ENCODE data around the gene RFWD3. TPM values are rescaled to one million over a fixed set of nuclear protein-coding genes. Genes with fewer than 3 reads are reported as not detected.
"Not testable (repeated sequence)": the region's sequence is repeated elsewhere in the genome, so short reads cannot be mapped to it uniquely, and the experiment has no call there.

Gene RFWD3
- total RNA-seq, 2 donors from 2014 or later = 12.3 to 13.2 TPM

DNA sequence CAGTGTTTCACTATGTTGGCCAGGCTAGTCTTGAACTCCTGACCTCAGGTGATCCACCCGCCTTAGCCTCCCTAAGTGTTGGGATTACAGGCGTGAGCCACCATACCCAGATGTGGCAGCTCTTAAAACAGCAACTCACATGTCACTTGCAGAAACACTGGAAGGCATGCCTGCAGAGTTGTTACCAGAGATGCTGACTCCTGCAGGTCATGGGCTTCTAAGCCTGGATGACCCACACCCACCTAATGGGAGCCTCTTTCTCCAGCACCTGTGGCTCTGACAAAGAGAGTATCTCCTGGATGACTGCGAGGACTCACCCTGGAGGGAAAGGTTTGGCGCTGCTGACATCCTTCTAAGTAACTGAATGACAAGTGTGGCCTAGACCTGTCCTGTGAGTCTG lies 11.2 kb upstream of the RFWD3 start:
- intact Hi-C loops (cut with DNase I) = loop anchor here in 1 of 2 donors (2.0 kb wide), 1 partner anchor 51 kb away; no protein-coding TSS in a partner anchor
- no peak for DNase-seq (ENCODE audit: low spot score)

DNA sequence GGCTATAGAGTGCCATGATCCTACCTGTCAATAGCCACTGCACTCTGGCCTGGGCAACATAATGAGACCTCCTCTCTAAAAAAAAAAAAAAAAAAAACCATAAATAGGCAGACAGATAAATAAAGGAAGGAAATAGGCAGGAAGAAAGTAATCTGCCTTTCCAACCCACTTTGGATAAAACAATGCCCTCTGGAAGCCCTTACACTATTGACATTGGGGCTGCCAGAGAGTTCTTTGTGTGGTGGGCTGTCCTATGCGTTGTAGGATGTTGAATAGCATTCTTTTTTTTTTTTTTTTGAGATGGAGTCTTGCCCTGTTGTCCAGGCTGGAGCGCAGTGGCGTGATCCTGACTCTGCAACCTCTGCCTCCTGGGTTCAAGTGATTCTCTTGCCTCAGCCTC lies 7.2 kb upstream of the RFWD3 start:
- DNase-seq (ENCODE audit: low spot score) = no peak

GRCh38 chr16:74668877-74669276 lies 2.2 kb upstream of the RFWD3 start:
- DNase-seq (ENCODE audit: low spot score); intact Hi-C loops (cut with DNase I): not testable (repeated sequence)

More for the DNA sequence above, 7.2 kb upstream of the RFWD3 start:
- intact Hi-C loops (cut with DNase I) = no loop called here

- DNase-seq (ENCODE audit: low spot score) = no peak
- intact Hi-C loops (cut with DNase I) = no loop called here
Measured at GRCh38 chr16:74667255-74667700, 601 bp upstream of the RFWD3 start.

- intact Hi-C loops (cut with DNase I) = no loop called here
- no peak for DNase-seq (ENCODE audit: low spot score)
Measured at GRCh38 chr16:74666010-74666421, 661 bp downstream of the RFWD3 start.

DNA sequence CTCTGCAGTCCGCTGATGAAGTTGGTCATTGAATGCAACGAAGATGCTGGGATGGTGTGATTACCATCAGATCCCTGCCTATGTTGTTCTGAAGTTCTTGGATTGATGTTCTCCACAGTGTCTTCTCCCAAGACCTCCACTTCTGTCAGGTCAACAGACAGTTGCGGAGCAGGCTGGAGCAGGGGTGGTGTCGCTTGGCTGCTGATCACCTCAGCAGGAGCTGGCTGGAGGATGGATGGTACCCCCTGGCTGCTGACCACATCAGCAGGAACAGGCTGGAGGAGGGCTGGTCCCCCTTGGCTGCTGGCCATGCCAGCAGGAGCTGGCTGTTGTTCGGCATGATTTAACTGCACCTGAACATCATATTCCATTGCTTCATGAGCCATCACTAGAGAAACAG lies 5.6 kb downstream of the RFWD3 start:
- intact Hi-C loops (cut with DNase I) = no loop called here
- no peak for DNase-seq (ENCODE audit: low spot score)

DNA sequence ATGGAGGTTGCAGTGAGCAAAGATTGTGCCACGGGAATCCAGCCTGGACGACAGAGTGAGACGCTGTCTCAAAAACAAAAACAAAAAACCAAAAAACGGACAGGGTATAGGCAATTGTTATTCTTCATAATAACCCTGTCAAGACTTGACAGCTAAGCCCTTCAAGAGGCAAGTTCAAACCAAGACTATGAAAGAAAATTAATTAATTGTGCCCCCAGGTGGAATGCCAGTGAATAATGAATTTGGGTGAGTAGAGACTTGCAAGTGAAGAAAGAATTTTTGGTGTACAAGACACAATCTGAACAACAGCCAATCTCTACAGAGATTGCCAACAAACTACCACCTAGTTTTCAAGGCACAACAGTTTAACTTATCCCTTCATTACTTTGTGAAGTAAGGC lies 6.3 kb downstream of the RFWD3 start:
- intact Hi-C loops (cut with DNase I) = no loop called here
- no peak for DNase-seq (ENCODE audit: low spot score)

DNA sequence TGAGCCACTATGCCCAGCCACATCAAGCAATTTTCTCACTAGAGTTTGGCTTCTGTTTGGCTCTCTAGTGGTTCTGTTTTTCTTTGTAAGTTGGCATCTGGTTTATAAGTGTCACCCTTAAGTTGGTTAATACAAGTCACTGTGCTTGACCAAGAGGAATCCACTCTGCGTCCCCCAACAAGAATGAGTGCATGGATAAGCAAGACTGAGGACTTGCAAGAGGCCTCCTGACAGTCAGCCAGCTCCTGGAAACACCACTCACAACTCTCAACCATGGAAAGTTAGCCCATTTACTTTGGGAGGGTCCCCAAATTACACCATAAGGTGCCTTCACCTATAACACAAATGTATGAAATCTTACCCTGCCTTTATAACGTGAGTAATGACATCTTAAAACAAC lies 7.6 kb downstream of the RFWD3 start:
- intact Hi-C loops (cut with DNase I) = no loop called here
- DNase-seq (ENCODE audit: low spot score) = no peak

- intact Hi-C loops (cut with DNase I) = no loop called here
- no peak for DNase-seq (ENCODE audit: low spot score)
Measured at GRCh38 chr16:74657870-74658642, 8.6 kb downstream of the RFWD3 start.

DNA sequence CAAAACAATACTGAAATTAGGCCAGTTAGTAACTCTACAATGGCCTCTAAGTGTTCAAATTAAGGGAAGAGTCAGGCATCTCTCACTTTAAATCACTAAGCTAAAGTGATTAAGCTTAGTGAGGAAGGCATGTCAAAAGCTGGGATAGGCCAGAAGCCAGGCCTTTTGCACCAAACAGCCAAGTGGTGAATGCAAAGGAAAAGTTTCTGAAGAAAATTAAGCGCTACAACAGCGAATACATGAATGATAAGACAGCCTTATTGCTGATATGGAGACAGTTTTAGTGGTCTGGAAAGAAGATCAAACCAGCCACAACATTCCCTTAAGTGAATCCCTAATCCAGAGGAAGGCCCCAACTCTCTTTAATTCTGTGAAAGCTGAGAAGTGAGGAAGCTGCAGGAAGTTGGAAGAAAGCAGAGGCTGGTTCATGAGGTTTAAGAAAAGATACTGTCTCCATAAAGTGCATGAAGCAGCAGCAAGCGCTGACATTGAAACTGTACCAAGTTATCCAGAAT lies 12.1 kb downstream of the RFWD3 start:
- intact Hi-C loops (cut with DNase I) = no loop called here
- DNase-seq (ENCODE audit: low spot score) = no peak

GRCh38 chr16:74652883-74653282 lies 13.8 kb downstream of the RFWD3 start:
- intact Hi-C loops (cut with DNase I); DNase-seq (ENCODE audit: low spot score): not testable (repeated sequence)

- no peak for DNase-seq (ENCODE audit: low spot score)
- intact Hi-C loops (cut with DNase I) = no loop called here
Measured at GRCh38 chr16:74652249-74652648, 14.4 kb downstream of the RFWD3 start.

- intact Hi-C loops (cut with DNase I) = no loop called here
- DNase-seq (ENCODE audit: low spot score) = no peak
Measured at GRCh38 chr16:74651841-74652240, 14.8 kb downstream of the RFWD3 start.

DNA sequence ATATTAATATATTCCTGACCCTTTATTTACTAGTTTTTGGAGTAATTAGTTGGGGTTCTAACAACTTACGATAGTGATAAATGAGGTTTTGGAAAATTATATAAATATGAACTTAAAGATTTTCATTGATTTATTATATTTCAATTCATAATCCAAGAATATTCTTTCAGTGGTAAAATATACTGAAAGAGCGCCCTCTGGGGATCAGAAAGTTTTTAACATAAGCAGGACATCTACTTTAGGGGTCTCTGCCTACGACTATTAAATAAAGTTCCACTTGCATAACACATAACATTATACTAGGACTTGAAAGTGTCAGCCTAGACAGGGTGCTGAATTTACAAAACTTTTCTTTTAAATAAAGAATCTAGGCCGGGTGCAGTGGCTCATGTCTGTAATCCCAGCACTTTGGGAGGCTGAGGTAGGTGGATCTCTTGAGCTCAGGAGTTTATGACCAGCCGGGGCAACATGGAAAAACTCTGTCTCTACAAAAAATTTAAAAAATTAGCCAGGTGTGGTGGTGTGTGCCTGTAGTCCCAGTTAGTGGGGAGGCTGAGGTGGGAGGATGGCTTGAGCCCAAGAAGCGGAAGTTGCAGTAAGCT lies 15.6 kb downstream of the RFWD3 start:
- intact Hi-C loops (cut with DNase I) = no loop called here
- DNase-seq (ENCODE audit: low spot score) = no peak

DNA sequence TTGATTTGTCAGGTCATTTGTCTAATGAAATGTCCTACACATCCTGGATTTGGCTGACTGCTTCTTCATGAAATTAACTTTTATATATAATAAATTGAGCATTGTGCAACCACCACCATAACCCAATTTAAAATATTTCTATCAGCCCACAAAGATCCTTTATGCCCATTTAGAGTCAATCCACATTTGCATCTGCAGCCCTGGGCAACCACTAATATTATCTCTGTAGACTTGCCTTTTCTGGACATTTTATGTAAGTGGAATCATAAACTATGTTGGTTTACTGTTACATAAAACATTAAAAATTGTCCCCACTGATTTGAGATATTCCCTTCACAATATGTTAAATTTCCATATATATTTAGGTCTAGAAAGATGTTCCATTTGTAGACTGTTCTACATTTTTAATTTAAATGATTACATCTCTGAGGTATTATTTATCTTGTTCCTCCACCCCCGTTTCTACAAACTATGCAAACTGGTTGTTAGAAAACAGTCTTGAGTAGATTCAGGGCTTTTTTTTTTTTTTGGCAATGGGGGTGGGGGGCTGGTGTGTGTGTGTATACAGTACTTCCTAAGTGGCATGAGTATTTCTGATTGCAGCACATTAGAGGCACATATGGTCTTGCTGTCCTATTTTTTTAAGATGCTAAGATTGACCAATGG lies 16.7 kb downstream of the RFWD3 start:
- intact Hi-C loops (cut with DNase I) = no loop called here
- DNase-seq (ENCODE audit: low spot score) = no peak

DNA sequence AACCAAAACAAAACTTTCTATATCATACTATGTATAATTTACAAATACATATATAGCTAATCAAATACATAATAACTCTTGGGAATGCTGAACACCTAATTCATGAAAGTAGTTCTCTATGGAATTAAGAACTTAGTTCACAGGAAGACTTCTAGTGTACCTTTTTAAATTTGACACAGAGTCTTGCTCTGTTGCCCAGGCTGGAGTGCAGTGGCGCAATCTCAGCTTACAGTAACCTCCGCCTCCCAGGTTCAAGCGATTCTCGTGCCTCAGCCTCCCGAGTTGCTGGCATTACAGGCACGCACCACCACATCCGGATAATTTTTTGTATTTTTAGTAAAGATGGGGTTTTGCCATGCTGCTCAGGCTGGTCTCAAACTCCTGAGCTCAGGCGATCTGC lies 24.7 kb downstream of the RFWD3 start:
- DNase-seq (ENCODE audit: low spot score) = no peak
- intact Hi-C loops (cut with DNase I) = no loop called here

DNA sequence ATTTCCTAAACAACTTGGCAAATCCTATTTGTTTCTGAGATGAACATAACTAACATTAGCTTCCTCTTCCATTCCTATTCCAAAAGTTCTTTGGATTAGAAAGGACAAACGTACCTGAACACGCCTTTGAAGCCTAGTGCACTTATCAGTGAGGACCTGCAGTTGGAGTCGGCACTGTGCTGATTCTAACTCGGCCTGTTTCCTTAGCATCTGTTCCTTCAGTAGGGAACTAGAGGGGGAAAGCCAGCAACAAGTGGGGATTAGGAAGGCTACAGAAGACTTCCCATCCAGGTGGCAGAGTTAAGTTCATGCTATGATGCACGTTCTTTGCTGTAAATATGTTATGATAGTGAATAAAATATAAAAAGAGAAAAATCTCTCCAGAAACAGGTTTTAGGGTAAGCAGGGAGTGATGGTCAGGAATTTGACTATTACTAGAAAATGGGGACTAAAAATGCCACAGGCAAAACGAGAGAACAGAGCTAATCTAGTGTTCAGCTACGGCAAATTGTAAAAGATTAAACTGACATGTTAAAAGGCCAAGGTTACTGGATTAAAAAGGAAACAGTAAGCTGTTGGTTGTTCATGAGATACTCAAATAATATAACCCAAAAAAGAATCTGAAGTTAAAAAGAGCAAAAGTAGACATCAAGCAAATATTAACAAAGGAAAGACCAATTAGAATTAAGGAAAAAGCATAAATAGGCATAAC lies 28.8 kb downstream of the RFWD3 start:
- DNase-seq (ENCODE audit: low spot score) = no peak
- intact Hi-C loops (cut with DNase I) = no loop called here

GRCh38 chr16:74635303-74635702 lies 31.4 kb downstream of the RFWD3 start:
- intact Hi-C loops (cut with DNase I) = no loop called here
- DNase-seq (ENCODE audit: low spot score) = no peak

GRCh38 chr16:74633686-74634085 lies 33.0 kb downstream of the RFWD3 start:
- intact Hi-C loops (cut with DNase I) = no loop called here
- DNase-seq (ENCODE audit: low spot score) = no peak

Measured in posterior vena cava (tissue), 2 donors.